GM12865 (cell line): ENCODE measurements around the gene GRHPR.

Source experiments
- DNase-seq: peaks from one replicate; pipeline ENCODE4 v3.0.0; 2010; ENCODE audit warnings: low read depth
- H3K4me3 ChIP-seq: 2 replicates; pipeline ENCODE4 v1.5.1; 2011; ENCODE audit warnings: mild to moderate bottlenecking, low read depth, low read length, control low read depth
- TF ChIP-seq, protein P1 (sequence below): IDR thresholded peaks from 2 replicates; pipeline ENCODE4 v1.5.1; 2011; ENCODE audit warnings: low read length, control low read depth, low read depth, inconsistent platforms; ENCODE audit not compliant: insufficient read depth; ENCODE audit errors: missing control alignments

Gene GRHPR

GRCh38 chr9:37398464-37399025, 24.0 kb upstream of the GRHPR start:
- no peak for DNase-seq
- H3K4me3 ChIP-seq: no peak overlapping the region
- TF ChIP-seq, protein P1, sequence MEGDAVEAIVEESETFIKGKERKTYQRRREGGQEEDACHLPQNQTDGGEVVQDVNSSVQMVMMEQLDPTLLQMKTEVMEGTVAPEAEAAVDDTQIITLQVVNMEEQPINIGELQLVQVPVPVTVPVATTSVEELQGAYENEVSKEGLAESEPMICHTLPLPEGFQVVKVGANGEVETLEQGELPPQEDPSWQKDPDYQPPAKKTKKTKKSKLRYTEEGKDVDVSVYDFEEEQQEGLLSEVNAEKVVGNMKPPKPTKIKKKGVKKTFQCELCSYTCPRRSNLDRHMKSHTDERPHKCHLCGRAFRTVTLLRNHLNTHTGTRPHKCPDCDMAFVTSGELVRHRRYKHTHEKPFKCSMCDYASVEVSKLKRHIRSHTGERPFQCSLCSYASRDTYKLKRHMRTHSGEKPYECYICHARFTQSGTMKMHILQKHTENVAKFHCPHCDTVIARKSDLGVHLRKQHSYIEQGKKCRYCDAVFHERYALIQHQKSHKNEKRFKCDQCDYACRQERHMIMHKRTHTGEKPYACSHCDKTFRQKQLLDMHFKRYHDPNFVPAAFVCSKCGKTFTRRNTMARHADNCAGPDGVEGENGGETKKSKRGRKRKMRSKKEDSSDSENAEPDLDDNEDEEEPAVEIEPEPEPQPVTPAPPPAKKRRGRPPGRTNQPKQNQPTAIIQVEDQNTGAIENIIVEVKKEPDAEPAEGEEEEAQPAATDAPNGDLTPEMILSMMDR: no peak

DNA sequence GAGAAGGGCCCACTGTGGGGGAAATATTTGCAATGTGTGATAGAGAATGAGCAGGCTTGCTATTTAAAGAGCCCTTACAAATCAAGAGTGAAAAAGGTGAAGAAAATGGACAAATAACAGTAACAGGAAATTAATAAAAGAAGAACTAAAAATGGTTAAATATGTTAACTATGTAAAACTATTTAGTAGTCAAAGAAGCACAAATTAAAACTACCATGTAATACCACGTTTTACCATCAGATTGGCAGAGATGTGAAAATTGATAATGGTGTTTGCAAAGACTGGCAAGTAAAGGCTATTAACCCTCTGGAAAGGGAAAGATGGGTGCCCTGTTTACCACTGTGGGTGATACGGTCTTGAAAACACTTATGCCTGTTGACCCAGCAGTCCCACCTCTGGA, 23.2 kb upstream of the GRHPR start:
- no peak for DNase-seq
- TF ChIP-seq, protein P1: no peak
- H3K4me3 ChIP-seq: no peak overlapping the region; the same call in 1 of the 2 replicates

- TF ChIP-seq, protein P1: no peak
- H3K4me3 ChIP-seq: peak overlapping the region; percentile 59
- DNase-seq: no peak
Observed at GRCh38 chr9:37404590-37404989, 17.9 kb upstream of the GRHPR start.

GRCh38 chr9:37405350-37405749, 17.1 kb upstream of the GRHPR start:
- no peak for DNase-seq
- TF ChIP-seq, protein P1: no peak
- H3K4me3 ChIP-seq: peak overlapping the region; percentile 59

GRCh38 chr9:37405764-37406380, 16.6 kb upstream of the GRHPR start:
- no peak for DNase-seq
- TF ChIP-seq, protein P1: no peak
- H3K4me3 ChIP-seq: peak overlapping the region; percentile 59

DNA sequence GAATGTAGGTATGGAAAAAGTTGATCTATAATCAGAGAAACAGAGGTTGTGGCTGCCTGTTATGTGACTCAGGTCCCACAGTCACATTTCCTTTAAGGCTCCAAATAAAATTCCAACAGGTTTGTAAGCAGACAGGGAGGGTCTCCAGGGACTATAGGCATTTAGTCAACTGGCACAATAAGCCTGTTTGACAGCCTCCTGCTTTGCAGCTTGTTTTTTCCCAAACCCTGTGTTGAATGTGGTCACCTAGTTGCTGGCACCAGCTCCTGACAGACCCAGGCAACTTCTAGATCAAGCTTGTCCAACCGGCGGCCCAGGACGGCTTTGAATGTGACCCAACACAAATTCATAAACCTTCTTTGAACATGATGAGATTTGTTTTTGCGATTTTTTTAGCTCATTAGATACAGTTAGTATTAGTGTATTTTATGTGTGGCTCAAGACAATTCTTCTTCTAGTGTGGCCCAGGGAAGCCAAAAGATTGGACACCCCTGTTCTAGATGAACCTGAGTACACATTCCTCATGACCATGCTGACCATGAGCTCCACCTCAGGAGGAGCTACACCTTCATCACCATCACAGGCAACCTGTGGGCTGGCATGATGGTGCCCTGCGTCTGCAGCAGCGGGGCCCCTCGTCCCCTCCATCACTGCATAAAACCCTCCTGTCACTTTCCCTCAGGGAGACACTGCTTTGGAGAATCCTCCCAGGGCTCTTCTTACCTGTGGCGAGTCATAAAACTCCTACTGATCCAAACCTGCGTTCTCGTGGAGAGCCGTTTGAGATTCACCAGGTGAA, 15.7 kb upstream of the GRHPR start:
- TF ChIP-seq, protein P1: no peak
- peak; percentile 59 for DNase-seq
- peak overlapping the region; percentile 59 for H3K4me3 ChIP-seq
